Erythroblast (primary cell): ENCODE results near the gene RNF111.

Source experiments
- GATA1 ChIP-seq: IDR thresholded peaks from 2 replicates; pipeline ENCODE4 v1.6.1; 2011; ENCODE audit warnings: low read depth, mild to moderate bottlenecking, control low read depth, low read length, moderate library complexity
- POLR2A ChIP-seq: IDR thresholded peaks from 2 replicates; pipeline ENCODE4 v1.6.1; 2011; ENCODE audit warnings: mild to moderate bottlenecking, low read length

- TF ChIP-seq POLR2A (no peak), GATA1 (no peak)
Measured at GRCh38 chr15:59035201-59035600, 47.7 kb downstream of the RNF111 start.
